Smooth muscle cell (in vitro differentiated cells): ENCODE data around the gene BMP2K. TPM values are rescaled to one million over a fixed set of nuclear protein-coding genes. Genes with fewer than 3 reads are reported as not detected.

Source experiments
- microRNA-seq: library from miRNA; unstranded; fragments of <30 nt; microRNA quantifications from one replicate; pipeline ENCODE4, GENCODE V29; 2016; ENCODE audit warnings: borderline number of aligned reads
- polyA plus RNA-seq: library from polyadenylated mRNA; unstranded; fragments of >200 nt; fragmentation: Nextera tagmentation; extraction: Ambion mirVana; gene quantifications from 2 replicates; pipeline ENCODE4 v1.2.1, GENCODE V29; 2016
- small RNA-seq: library from RNA; depleted of rRNA; stranded (forward); fragments of <200 nt; gene quantifications from one replicate; pipeline ENCODE3, GENCODE V24; 2014
- total RNA-seq: library from RNA; depleted of rRNA; stranded (reverse); fragments of >200 nt; gene quantifications from 2 replicates; pipeline ENCODE4 v1.2.3, GENCODE V29; 2014

BMP2K gene
- total and polyA plus RNA-seq, 2 experiments from 2014 or later = 3.9 to 32.0 TPM

Small RNAs within 50 kb of the gene (microRNA-seq; reads per million reads assigned to microRNA genes)
- gene MIR5096 = not detected

Small RNAs within 50 kb of the gene (small RNA-seq; reads per million reads assigned to genes)
- gene AC098818.1 (not detected), gene MIR5096 (not detected), gene RN7SL127P (0.18 reads per million)

Other genes with a start within 250 kb of the BMP2K start
- gene ANXA3, start 224.6 kb upstream of the BMP2K start, total RNA-seq = 39.0 and 44.5 TPM in 2 replicates
- 16.7 and 59.0 TPM in 2 replicates for gene ANXA3, start 224.6 kb upstream of the BMP2K start, polyA plus RNA-seq
- gene PAQR3, start 163.1 kb downstream of the BMP2K start, total RNA-seq = 20.4 and 35.5 TPM in 2 replicates
- gene PAQR3, start 163.1 kb downstream of the BMP2K start, polyA plus RNA-seq = 10.1 and 10.8 TPM in 2 replicates